ENCODE data around the gene CELA3B. TPM values are rescaled to one million over a fixed set of nuclear protein-coding genes. Genes with fewer than 3 reads are reported as not detected.

CELA3B gene
- total and polyA plus RNA-seq, 2 of the 13 experiments (the other 11 are each of a cell fraction or from before 2014, with no cell fraction given), result 0.34 TPM; not detected in 1

DNA sequence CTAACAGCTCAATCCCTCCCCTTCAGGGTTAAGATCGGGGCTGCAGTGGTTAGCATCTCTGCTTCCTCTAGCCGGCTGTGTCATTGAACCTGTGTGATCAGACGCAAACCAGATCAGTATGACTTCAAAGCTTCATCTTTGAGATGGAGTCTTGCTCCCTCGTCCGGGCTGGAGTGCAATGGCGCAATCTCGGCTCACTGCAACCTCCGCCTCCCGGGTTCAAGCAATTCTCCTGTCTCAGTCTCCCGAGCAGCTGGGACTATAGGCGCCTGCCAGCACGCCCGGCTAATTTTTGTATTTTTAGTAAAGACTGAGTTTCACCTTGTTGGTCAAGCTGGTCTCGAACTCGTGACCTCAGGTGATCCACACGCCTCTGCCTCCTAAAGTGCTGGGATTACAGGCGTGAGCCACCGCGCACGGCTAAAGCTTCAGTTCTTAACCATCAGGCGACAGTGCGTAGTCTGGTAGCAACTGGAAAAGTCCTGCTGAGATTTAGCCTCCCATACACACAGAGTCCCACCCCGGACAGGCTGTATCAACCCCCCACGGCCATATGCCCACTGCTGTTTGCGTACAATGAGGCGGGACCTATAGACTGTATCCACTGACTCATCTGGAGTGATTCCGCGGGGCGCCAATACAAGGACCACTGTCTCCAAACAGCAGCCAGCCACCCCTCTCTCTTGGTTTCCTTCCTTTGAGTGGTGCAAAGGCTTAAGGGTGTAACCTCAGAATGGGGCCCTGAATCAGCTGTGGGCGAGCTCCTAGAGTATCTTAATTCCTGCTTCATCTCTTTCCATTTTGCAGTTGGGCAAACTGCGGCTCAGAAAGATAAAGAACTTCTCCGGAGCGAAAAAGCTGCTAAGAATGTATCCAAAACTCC is 47.9 kb downstream of the CELA3B start (continued):
- TF ChIP-seq, protein P1, sequence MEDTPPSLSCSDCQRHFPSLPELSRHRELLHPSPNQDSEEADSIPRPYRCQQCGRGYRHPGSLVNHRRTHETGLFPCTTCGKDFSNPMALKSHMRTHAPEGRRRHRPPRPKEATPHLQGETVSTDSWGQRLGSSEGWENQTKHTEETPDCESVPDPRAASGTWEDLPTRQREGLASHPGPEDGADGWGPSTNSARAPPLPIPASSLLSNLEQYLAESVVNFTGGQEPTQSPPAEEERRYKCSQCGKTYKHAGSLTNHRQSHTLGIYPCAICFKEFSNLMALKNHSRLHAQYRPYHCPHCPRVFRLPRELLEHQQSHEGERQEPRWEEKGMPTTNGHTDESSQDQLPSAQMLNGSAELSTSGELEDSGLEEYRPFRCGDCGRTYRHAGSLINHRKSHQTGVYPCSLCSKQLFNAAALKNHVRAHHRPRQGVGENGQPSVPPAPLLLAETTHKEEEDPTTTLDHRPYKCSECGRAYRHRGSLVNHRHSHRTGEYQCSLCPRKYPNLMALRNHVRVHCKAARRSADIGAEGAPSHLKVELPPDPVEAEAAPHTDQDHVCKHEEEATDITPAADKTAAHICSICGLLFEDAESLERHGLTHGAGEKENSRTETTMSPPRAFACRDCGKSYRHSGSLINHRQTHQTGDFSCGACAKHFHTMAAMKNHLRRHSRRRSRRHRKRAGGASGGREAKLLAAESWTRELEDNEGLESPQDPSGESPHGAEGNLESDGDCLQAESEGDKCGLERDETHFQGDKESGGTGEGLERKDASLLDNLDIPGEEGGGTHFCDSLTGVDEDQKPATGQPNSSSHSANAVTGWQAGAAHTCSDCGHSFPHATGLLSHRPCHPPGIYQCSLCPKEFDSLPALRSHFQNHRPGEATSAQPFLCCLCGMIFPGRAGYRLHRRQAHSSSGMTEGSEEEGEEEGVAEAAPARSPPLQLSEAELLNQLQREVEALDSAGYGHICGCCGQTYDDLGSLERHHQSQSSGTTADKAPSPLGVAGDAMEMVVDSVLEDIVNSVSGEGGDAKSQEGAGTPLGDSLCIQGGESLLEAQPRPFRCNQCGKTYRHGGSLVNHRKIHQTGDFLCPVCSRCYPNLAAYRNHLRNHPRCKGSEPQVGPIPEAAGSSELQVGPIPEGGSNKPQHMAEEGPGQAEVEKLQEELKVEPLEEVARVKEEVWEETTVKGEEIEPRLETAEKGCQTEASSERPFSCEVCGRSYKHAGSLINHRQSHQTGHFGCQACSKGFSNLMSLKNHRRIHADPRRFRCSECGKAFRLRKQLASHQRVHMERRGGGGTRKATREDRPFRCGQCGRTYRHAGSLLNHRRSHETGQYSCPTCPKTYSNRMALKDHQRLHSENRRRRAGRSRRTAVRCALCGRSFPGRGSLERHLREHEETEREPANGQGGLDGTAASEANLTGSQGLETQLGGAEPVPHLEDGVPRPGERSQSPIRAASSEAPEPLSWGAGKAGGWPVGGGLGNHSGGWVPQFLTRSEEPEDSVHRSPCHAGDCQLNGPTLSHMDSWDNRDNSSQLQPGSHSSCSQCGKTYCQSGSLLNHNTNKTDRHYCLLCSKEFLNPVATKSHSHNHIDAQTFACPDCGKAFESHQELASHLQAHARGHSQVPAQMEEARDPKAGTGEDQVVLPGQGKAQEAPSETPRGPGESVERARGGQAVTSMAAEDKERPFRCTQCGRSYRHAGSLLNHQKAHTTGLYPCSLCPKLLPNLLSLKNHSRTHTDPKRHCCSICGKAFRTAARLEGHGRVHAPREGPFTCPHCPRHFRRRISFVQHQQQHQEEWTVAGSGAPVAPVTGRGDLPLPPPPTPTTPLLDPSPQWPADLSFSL (CRISPR knock-in tag; IDR thresholded peaks at IDR 0.05), result no peak
- TF ChIP-seq SRSF9 (IDR thresholded peaks at IDR 0.05; ENCODE audit: borderline replicate concordance, insufficient read depth, low read depth, low read length, poor library complexity, severe bottlenecking) (no peak), ZNF883 (CRISPR knock-in tag; IDR thresholded peaks at IDR 0.05; ENCODE audit: not compliant biosample characterization) (no peak), PCBP2 (optimal IDR thresholded peaks at IDR 0.05; ENCODE audit: low read depth, low read length, poor library complexity, severe bottlenecking) (no peak), SATB2 (CRISPR knock-in tag; IDR thresholded peaks at IDR 0.05) (peak; percentile 72; the same call in 1 of the 2 replicates), KAT8 (CRISPR knock-in tag; IDR thresholded peaks at IDR 0.05) (no peak), TBL1XR1 (IDR thresholded peaks at IDR 0.05; ENCODE audit: borderline replicate concordance, low read length, partially characterized antibody) (no peak), NAIF1 (CRISPR knock-in tag; IDR thresholded peaks at IDR 0.05; ENCODE audit: borderline replicate concordance) (no peak), ZEB1 (IDR thresholded peaks at IDR 0.05; ENCODE audit: insufficient replicate concordance, low read depth) (no peak), PAX8 (CRISPR knock-in tag; IDR thresholded peaks at IDR 0.05; ENCODE audit: borderline replicate concordance) (no peak), KDM3A (CRISPR knock-in tag; IDR thresholded peaks at IDR 0.05; ENCODE audit: low read depth) (no peak), SMAD1 (CRISPR knock-in tag; IDR thresholded peaks at IDR 0.05; ENCODE audit: borderline replicate concordance, low read depth) (no peak), SSRP1 (CRISPR knock-in tag; IDR thresholded peaks at IDR 0.05) (no peak), NFATC3 (CRISPR knock-in tag; IDR thresholded peaks at IDR 0.05) (no peak)
- TF ChIP-seq, protein P2, sequence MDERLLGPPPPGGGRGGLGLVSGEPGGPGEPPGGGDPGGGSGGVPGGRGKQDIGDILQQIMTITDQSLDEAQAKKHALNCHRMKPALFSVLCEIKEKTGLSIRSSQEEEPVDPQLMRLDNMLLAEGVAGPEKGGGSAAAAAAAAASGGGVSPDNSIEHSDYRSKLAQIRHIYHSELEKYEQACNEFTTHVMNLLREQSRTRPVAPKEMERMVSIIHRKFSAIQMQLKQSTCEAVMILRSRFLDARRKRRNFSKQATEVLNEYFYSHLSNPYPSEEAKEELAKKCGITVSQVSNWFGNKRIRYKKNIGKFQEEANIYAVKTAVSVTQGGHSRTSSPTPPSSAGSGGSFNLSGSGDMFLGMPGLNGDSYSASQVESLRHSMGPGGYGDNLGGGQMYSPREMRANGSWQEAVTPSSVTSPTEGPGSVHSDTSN (CRISPR knock-in tag; IDR thresholded peaks at IDR 0.05), result no peak
- TF ChIP-seq, protein P3, sequence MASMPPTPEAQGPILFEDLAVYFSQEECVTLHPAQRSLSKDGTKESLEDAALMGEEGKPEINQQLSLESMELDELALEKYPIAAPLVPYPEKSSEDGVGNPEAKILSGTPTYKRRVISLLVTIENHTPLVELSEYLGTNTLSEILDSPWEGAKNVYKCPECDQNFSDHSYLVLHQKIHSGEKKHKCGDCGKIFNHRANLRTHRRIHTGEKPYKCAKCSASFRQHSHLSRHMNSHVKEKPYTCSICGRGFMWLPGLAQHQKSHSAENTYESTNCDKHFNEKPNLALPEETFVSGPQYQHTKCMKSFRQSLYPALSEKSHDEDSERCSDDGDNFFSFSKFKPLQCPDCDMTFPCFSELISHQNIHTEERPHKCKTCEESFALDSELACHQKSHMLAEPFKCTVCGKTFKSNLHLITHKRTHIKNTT (CRISPR knock-in tag; IDR thresholded peaks at IDR 0.05), result no peak
- TF ChIP-seq, protein P4, sequence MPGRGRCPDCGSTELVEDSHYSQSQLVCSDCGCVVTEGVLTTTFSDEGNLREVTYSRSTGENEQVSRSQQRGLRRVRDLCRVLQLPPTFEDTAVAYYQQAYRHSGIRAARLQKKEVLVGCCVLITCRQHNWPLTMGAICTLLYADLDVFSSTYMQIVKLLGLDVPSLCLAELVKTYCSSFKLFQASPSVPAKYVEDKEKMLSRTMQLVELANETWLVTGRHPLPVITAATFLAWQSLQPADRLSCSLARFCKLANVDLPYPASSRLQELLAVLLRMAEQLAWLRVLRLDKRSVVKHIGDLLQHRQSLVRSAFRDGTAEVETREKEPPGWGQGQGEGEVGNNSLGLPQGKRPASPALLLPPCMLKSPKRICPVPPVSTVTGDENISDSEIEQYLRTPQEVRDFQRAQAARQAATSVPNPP (CRISPR knock-in tag; IDR thresholded peaks at IDR 0.05), result no peak
- TF ChIP-seq, protein P5, sequence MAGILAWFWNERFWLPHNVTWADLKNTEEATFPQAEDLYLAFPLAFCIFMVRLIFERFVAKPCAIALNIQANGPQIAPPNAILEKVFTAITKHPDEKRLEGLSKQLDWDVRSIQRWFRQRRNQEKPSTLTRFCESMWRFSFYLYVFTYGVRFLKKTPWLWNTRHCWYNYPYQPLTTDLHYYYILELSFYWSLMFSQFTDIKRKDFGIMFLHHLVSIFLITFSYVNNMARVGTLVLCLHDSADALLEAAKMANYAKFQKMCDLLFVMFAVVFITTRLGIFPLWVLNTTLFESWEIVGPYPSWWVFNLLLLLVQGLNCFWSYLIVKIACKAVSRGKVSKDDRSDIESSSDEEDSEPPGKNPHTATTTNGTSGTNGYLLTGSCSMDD (CRISPR knock-in tag; IDR thresholded peaks at IDR 0.05), result no peak

Data from HepG2 (cell line).